Transverse colon (tissue), 4 donors: ENCODE data around the gene PITX3.

Experiments
- CTCF ChIP-seq, 5 experiments: fragments of 200-600 bp in 3 of 5; fragments of 450-650 bp in 2 of 5; sonication (generic) in 3 of 5; IDR thresholded peaks; 1 replicate in 2 of 5; 2 replicates in 3 of 5; pipeline ENCODE4 v1.5.1; 2016 to 2017; ENCODE audit warnings: antibody characterized with exemption in 5 of 5, inconsistent platforms in 3 of 5, mild to moderate bottlenecking in 2 of 5, moderate library complexity in 1 of 5
- POLR2A ChIP-seq: fragments of 450-650 bp; IDR thresholded peaks from one replicate; pipeline ENCODE4 v1.6.1; 2016; ENCODE audit warnings: antibody characterized with exemption, mild to moderate bottlenecking, moderate library complexity
- POLR2AphosphoS5 ChIP-seq, 3 donors: sonication (generic); formaldehyde crosslinking; IDR thresholded peaks; one replicate each; pipeline ENCODE4 v1.6.1; 2016; ENCODE audit warnings: antibody characterized with exemption in 3 of 3

- TF ChIP-seq POLR2A (no peak), CTCF (IDR thresholded peaks at IDR 0.05) (no peak), POLR2AphosphoS5 (IDR thresholded peaks at IDR 0.05) (no peak)
Measured at GRCh38 chr10:102287991-102288390, 46.7 kb upstream of the PITX3 start.
